SIG-M5 (cell line): Measurements from ENCODE around the gene PXK.
"Not testable (repeated sequence)": the region's sequence is repeated elsewhere in the genome, so short reads cannot be mapped to it uniquely, and the experiment has no call there.

Experiments used
- DNase-seq: peaks from one replicate; lab custom pipeline; 2025; lab: John Stamatoyannopoulos, UW

The PXK gene

DNA sequence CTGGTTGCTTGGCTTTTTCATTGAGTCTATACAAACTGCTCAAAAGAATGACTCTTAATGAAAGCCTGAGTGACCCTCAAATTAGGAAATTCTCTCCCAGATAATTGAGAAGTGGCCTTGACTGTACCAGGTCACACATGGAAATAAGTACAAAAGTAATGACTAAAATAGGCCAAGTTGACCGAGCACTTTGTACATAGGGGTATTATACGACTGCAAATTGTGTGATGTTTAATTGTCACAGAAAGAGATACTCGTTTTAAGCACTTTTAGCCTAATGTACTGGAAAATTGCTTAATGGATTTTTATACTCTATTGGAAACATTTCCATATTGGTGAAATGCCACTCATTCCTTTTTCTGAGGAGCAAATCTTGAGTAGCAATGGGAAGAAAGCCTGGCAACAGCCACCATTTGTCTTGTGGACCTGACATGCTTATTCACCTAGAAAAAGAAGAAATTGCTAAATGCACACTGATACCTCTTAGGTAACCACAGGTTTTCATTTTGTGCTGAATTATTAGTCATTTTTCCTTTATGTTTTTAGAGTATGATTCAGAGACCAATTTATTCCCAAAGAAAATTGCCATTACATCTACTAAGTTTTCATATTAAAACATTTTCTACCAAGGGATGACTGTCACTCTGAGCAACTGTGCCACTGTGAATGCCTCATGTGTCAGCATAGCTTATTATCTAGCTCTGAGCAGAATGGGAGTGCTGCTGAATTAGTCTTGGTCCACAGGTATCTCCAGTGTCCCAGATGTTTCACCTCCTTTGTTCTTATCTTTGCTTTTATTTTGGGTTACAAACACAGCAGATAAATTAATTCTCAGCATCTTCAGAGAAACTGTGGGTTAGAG, 8.9 kb upstream of the PXK start:
- no peak for DNase-seq

DNA sequence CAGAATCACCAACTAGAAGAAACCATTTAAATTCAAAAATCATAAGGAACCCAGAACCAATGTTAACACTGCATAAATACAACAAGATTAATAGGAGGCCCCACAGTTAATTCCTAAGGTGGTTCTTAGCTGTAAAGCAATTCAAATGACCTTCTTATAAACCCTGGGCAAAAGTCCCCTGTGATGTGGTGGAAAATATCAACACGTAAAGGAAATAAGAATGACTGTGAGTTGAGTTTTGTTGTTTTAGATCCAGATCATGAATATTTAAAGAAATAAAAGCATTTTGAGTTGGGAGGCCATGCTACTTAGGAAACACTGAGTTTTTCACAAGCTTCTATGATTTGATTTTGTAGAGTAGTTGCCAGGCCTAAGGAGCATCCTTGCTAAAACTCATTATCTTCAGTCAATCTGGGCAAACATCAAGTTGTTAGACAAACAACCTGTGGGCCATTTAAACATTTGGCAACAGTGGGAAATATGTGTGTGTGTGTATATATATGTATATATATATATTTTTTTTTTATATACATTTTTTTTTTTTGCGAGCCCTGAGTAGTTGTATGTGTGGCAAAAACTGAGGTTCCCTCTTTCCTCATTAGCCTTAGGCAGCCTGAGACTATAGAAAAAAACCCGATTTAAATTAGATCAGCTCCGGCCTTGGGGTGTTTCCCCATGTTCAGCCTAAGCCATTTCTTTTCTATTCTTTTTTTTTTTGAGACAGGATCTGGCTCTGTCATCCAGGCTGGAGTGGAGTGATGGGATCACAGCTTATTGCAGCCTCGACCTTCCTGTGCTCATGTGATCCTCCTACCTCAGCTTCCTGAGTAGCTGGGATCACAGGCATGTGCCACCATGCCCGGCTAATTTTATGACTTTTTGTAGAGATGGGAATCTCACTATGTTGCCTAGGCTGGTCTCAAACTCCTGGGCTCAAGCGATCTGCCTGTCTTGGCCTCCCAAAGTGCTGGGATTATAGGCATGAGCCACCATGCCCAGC, 8.0 kb upstream of the PXK start:
- no peak for DNase-seq

DNA sequence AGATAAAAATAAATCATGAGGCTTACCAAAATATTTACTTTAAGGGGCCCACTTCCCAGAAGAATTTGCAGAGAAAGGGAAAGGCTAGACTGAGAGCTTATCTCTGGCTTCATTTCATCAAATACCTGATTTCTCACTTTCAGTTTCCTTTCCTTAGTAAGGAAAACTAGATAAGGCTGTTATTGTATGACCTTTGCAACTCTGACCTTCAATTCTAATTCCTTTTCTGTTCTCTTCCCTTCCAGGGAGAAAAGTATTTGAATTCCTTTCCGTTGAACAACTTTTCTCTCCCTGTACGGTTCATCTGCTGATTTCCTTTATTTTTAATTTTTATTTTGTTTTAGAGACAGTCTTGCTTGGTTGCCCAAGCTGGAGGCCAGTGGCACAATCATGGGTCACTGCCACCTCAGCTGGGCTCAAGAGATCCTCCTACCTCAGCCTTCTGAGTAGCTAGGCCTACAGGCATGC, 7.1 kb upstream of the PXK start:
- DNase-seq, result no peak

DNA sequence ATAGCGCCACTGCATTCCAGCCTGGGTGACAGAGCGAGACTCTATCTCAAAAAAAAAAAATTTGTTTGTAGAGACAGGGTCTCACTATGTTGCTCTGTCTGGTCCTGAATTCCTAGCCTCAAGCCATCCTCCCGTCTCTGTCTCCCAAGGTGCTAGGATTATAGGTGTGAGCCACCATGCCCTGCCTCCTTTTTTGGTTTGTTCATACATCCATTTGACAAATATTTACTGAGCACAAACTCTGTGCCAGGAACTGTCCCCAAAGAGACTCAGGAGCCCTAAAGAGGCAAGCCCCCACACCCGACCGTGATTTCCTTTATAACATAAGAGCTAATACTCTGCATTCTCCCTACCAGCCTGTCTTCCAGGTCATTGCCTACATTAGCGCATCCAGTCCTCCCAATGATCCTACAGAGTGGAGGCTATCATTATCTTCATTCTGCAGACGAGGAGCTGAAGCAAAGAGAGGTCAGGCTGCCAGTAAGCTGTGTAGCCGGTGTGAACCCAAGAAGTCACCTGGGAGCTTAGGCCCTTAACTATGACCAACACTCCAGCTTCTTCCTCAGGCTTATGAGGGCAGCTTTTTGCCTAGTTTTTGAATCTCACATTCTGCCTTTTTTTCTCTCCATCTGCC, 6.3 kb upstream of the PXK start:
- no peak for DNase-seq

- DNase-seq, result no peak
These were observed 3.4 kb upstream of the PXK start for GRCh38 chr3:58329150-58329921.

- no peak for DNase-seq
These were observed 2.7 kb upstream of the PXK start for GRCh38 chr3:58329922-58330413.

GRCh38 chr3:58331593-58332152, 1.0 kb upstream of the PXK start:
- no peak for DNase-seq

GRCh38 chr3:58333206-58334012, 717 bp downstream of the PXK start:
- DNase-seq, result no peak

DNA sequence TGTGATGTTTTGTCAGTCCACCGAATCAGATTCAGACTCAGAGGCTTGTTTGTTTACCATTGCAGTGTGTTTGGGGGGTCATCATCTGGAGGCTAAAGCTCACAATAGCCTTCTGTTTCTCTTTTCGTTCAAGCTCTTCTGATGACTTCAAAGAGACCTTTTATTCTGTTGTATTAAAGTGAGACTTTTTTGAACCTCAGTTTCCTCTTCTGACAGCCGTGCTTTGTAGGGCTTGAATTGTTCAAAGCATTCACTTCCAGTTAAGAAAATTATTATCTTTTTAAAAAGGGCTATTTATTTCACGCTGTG, 1.3 kb downstream of the PXK start:
- no peak for DNase-seq

DNA sequence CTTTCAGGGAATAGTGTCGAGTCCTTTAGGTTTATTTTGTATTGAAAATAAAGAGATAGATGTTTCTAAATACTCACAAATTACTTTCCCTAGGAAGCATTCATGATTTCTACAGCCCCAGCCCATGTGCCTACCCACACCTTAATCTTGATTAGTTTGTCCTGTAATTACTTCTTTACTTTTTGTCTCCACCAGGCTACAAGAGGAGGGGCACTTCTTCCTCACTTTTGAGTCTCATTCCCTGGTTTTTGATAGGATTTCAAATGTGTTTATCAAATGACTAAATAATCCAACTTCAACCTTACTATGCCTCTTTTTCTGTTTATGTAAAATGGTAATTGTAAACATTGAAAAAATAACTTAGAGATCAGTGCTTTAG, 1.8 kb downstream of the PXK start:
- no peak for DNase-seq

DNA sequence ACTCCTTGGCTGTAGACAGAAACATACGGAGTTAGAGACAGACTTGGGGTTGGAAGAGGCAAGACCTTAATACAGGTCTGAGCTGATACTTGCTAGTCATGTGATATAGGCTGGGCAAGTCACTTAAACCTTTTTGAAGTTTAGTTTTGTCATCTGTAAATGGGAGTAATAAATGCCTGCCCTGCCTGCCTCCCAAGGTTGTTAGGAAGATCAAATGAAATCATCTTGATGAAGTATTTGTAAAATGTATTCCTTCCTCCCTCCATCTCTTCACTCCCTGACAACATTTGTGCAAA, 2.9 kb downstream of the PXK start:
- DNase-seq, result no peak

GRCh38 chr3:58336135-58336882, 3.6 kb downstream of the PXK start:
- no peak for DNase-seq

- DNase-seq, result no peak
These were observed 4.5 kb downstream of the PXK start for GRCh38 chr3:58337190-58337589.

- not testable (repeated sequence) for DNase-seq
These were observed 6.5 kb downstream of the PXK start for GRCh38 chr3:58339146-58339545.

- no peak for DNase-seq
These were observed 8.0 kb downstream of the PXK start for GRCh38 chr3:58340594-58341244.

DNA sequence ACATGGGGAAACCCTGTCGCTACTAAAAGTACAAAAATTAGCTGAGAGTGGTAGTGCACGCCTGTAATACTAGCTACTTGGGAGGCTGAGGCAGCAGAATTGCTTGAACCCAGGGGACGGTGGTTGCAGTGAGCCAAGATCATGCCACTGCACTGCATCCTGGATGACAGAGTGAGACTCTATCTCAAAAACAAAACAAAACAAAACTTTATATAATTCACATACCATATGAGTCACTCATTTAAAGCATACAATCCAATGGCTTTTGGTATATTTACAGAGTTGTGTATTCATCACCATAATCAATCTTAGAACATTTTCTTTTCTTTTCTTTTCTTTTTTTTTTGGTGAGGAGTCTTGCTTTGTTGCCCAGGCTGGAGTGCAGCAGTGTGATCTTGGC, 8.7 kb downstream of the PXK start:
- DNase-seq, result no peak

DNA sequence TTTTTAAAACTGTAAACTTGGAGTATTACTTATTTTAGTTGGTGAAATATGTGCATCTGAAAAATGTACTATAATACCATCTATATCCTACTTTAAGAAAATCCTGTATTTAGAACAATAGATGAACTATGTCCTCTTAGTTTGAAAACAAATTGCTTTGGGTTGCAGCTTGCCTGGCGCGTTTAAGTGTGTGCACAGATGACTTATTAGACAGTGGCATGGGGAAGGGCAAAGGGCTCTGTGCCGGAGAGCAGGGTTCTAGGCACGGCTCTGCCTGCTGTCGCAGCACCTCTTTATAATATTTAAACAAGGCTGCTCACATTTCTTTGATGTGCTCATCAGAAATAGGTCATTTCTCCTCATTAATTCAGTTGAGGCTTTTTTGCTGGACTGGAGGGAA, 10.0 kb downstream of the PXK start:
- no peak for DNase-seq

DNA sequence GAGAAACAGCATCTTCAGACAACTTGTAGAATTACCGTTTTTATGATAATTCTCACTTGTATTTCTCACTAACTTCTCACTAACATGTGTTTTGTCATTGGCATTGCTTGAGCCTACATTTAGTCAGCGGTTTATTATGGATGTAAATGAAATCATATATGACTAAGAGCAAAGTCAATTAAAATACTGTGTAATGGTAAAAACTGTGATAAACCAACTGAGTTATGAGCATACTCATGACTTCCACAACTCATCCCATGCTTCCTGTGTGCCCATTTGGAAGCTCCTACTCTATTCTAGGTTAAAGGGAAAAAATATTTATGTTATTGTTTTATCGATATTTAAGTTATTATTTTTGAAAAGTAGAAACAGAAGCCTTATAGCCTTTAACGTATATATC, 12.8 kb downstream of the PXK start:
- no peak for DNase-seq

- no peak for DNase-seq
These were observed 13.7 kb downstream of the PXK start for GRCh38 chr3:58346368-58346767.
